Astrocyte (in vitro differentiated cells and primary cell): ENCODE measurements around the gene HP1BP3. TPM values are rescaled to one million over a fixed set of nuclear protein-coding genes. Genes with fewer than 3 reads are reported as not detected.

Experiments used
- DNase-seq: peaks from one replicate; pipeline ENCODE4 v3.0.0-alpha.2; 2010; ENCODE audit warnings: low read depth
- FAIRE-seq: peaks from 2 replicates; lab custom pipeline; 2011; peaks lifted over from hg19 to GRCh38; lab: Jason Lieb, UNC
- H2AFZ ChIP-seq: 2 replicates; pipeline ENCODE4 v1.6.0; 2012; ENCODE audit warnings: low read depth, low read length, inconsistent platforms
- H3K27ac ChIP-seq: 2 replicates; pipeline ENCODE4 v1.5.1; 2011; ENCODE audit warnings: low read depth, low read length, inconsistent platforms
- H3K27me3 ChIP-seq: 2 replicates; pipeline ENCODE4 v1.6.0; 2011; ENCODE audit warnings: low read length, inconsistent platforms; ENCODE audit not compliant: insufficient read depth
- H3K36me3 ChIP-seq: 2 replicates; pipeline ENCODE4 v1.5.1; 2011; ENCODE audit warnings: low read length, inconsistent platforms; ENCODE audit not compliant: insufficient read depth
- H3K4me1 ChIP-seq: 2 replicates; pipeline ENCODE4 v1.5.1; 2011; ENCODE audit warnings: low read length, inconsistent platforms; ENCODE audit not compliant: insufficient read depth
- H3K4me2 ChIP-seq: 2 replicates; pipeline ENCODE4 v1.6.0; 2012; ENCODE audit warnings: low read length, inconsistent platforms
- H3K4me3 ChIP-seq: 2 replicates; pipeline ENCODE4 v1.5.1; 2011; ENCODE audit warnings: low read depth, mild to moderate bottlenecking, low read length, inconsistent platforms; ENCODE audit not compliant: insufficient read depth
- H3K79me2 ChIP-seq: 2 replicates; pipeline ENCODE4 v1.6.0; 2012; ENCODE audit warnings: mild to moderate bottlenecking, low read length, inconsistent platforms; ENCODE audit not compliant: insufficient read depth
- H3K9ac ChIP-seq: 2 replicates; pipeline ENCODE4 v1.6.0; 2012; ENCODE audit warnings: mild to moderate bottlenecking, low read length, inconsistent platforms
- H3K9me3 ChIP-seq: 2 replicates; pipeline ENCODE4 v1.5.1; 2012; ENCODE audit warnings: low read depth, mild to moderate bottlenecking, low read length, inconsistent platforms; ENCODE audit not compliant: insufficient read depth
- H4K20me1 ChIP-seq: 2 replicates; pipeline ENCODE4 v1.6.0; 2012; ENCODE audit warnings: low read length, inconsistent platforms; ENCODE audit not compliant: insufficient read depth
- H3K27ac Mint-ChIP-seq: one replicate; pipeline ENCODE4 v1.8.0; 2021; ENCODE audit warnings: mild to moderate bottlenecking, mixed read lengths; ENCODE audit not compliant: unreplicated experiment
- H3K27me3 Mint-ChIP-seq: one replicate; pipeline ENCODE4 v1.8.0; 2021; ENCODE audit warnings: low read depth, mixed read lengths; ENCODE audit not compliant: unreplicated experiment
- H3K36me3 Mint-ChIP-seq: one replicate; pipeline ENCODE4 v1.8.0; 2021; ENCODE audit warnings: low read depth, mixed read lengths; ENCODE audit not compliant: unreplicated experiment
- H3K4me1 Mint-ChIP-seq: one replicate; pipeline ENCODE4 v1.8.0; 2021; ENCODE audit warnings: low read depth, mixed read lengths; ENCODE audit not compliant: unreplicated experiment
- H3K4me3 Mint-ChIP-seq: one replicate; pipeline ENCODE4 v1.8.0; 2021; ENCODE audit warnings: mild to moderate bottlenecking, moderate library complexity, mixed read lengths; ENCODE audit not compliant: unreplicated experiment
- H3K9me3 Mint-ChIP-seq: one replicate; pipeline ENCODE4 v1.8.0; 2021; ENCODE audit warnings: mild to moderate bottlenecking, mixed read lengths; ENCODE audit not compliant: unreplicated experiment
- CTCF ChIP-seq: IDR thresholded peaks from 2 replicates; pipeline ENCODE4 v1.5.1; 2011; ENCODE audit warnings: low read depth, mild to moderate bottlenecking, inconsistent platforms, low read length, moderate library complexity; ENCODE audit not compliant: insufficient read depth
- EZH2 ChIP-seq: IDR thresholded peaks from 2 replicates; pipeline ENCODE4 v1.6.1; 2012; ENCODE audit warnings: mild to moderate bottlenecking, low read length, inconsistent platforms; ENCODE audit not compliant: insufficient read depth
- total RNA-seq: library from RNA; stranded (reverse); gene quantifications from 2 replicates; pipeline ENCODE4 v1.2.1, GENCODE V29; 2021

Gene HP1BP3
- total RNA-seq, 1 donor from 2014 or later, result 156 TPM

- peaks cover 2% of the 10 kb centered on the region for H3K27me3 Mint-ChIP-seq
- FAIRE-seq, result no peak
- peaks cover 3% of the 10 kb centered on the region for H3K36me3 Mint-ChIP-seq
- no peak overlapping the region for H2AFZ ChIP-seq
- H3K27ac ChIP-seq, result no peak overlapping the region
- no peaks in the 10 kb centered on the region for H4K20me1 ChIP-seq
- no peaks in the 10 kb centered on the region for H3K27me3 ChIP-seq
- no peaks in the 10 kb centered on the region for H3K36me3 ChIP-seq
- no peak overlapping the region for H3K27ac Mint-ChIP-seq
- H3K4me1 Mint-ChIP-seq, result peaks cover 22% of the 10 kb centered on the region
- H3K9me3 Mint-ChIP-seq, result no peaks in the 10 kb centered on the region
- no peak overlapping the region for H3K4me3 Mint-ChIP-seq
- no peak overlapping the region for H3K9ac ChIP-seq
- H3K9me3 ChIP-seq, result no peaks in the 10 kb centered on the region
- no peak for DNase-seq
- no peaks in the 10 kb centered on the region for H3K79me2 ChIP-seq
- H3K4me2 ChIP-seq, result no peak overlapping the region
- no peak overlapping the region for H3K4me3 ChIP-seq
- peaks cover 16% of the 10 kb centered on the region for H3K4me1 ChIP-seq
- no peak for TF ChIP-seq EZH2
- TF ChIP-seq CTCF, result peak; percentile 13
Observed at GRCh38 chr1:20702416-20702815, 84.7 kb downstream of the HP1BP3 start.

- no peak overlapping the region for H3K4me3 Mint-ChIP-seq
- Histone ChIP-seq H3K9me3 (no peaks in the 10 kb centered on the region), H3K9ac (no peak overlapping the region), H3K4me2 (no peak overlapping the region), H3K79me2 (no peaks in the 10 kb centered on the region), H3K36me3 (no peaks in the 10 kb centered on the region), H3K27me3 (no peaks in the 10 kb centered on the region), H3K27ac (no peak overlapping the region), H4K20me1 (no peaks in the 10 kb centered on the region), H3K4me1 (peaks cover 21% of the 10 kb centered on the region), H2AFZ (no peak overlapping the region), H3K4me3 (no peak overlapping the region)
- H3K9me3 Mint-ChIP-seq, result no peaks in the 10 kb centered on the region
- H3K27ac Mint-ChIP-seq, result no peak overlapping the region
- H3K4me1 Mint-ChIP-seq, result peaks cover 21% of the 10 kb centered on the region
- DNase-seq (no peak), FAIRE-seq (no peak)
- no peak for TF ChIP-seq CTCF
- TF ChIP-seq EZH2, result no peak
- H3K27me3 Mint-ChIP-seq, result peaks cover 2% of the 10 kb centered on the region
- H3K36me3 Mint-ChIP-seq, result peaks cover 1% of the 10 kb centered on the region
Observed at GRCh38 chr1:20701847-20702246, 85.3 kb downstream of the HP1BP3 start.

- TF ChIP-seq CTCF, result no peak
- TF ChIP-seq EZH2, result no peak
- Histone ChIP-seq H3K36me3 (no peaks in the 10 kb centered on the region), H3K79me2 (no peaks in the 10 kb centered on the region), H3K9ac (no peak overlapping the region), H4K20me1 (no peaks in the 10 kb centered on the region), H3K4me2 (no peak overlapping the region), H3K4me3 (no peak overlapping the region), H2AFZ (no peak overlapping the region), H3K9me3 (no peaks in the 10 kb centered on the region), H3K27ac (no peak overlapping the region), H3K27me3 (no peaks in the 10 kb centered on the region), H3K4me1 (peaks cover 21% of the 10 kb centered on the region)
- no peak overlapping the region for H3K27ac Mint-ChIP-seq
- H3K36me3 Mint-ChIP-seq, result peaks cover 1% of the 10 kb centered on the region
- no peaks in the 10 kb centered on the region for H3K9me3 Mint-ChIP-seq
- DNase-seq (no peak), FAIRE-seq (no peak)
- H3K4me1 Mint-ChIP-seq, result peaks cover 21% of the 10 kb centered on the region
- H3K27me3 Mint-ChIP-seq, result peaks cover 2% of the 10 kb centered on the region
- H3K4me3 Mint-ChIP-seq, result no peak overlapping the region
Observed at GRCh38 chr1:20701446-20701845, 85.7 kb downstream of the HP1BP3 start.
